IPS-18a (cell line): Measurements from ENCODE around the gene NGEF.

ENCODE experiments used
- H3K27ac ChIP-seq: one replicate; pipeline ENCODE4 v1.5.1; 2013; ENCODE audit warnings: low read length
- H3K27me3 ChIP-seq: one replicate; pipeline ENCODE4 v1.6.1; 2013; ENCODE audit warnings: mild to moderate bottlenecking, low read length; ENCODE audit not compliant: control insufficient read depth, insufficient read depth
- H3K36me3 ChIP-seq: one replicate; pipeline ENCODE4 v1.6.1; 2013; ENCODE audit warnings: low read depth, low read length; ENCODE audit not compliant: control insufficient read depth
- H3K4me1 ChIP-seq: one replicate; pipeline ENCODE4 v1.6.1; 2013; ENCODE audit warnings: low read depth, low read length; ENCODE audit not compliant: control insufficient read depth
- H3K4me3 ChIP-seq: one replicate; pipeline ENCODE4 v1.5.1; 2013; ENCODE audit warnings: low read length
- H3K9ac ChIP-seq: one replicate; pipeline ENCODE4 v1.6.1; 2013; ENCODE audit warnings: mild to moderate bottlenecking, low read length, moderate library complexity
- H3K9me3 ChIP-seq: one replicate; pipeline ENCODE4 v1.6.1; 2013; ENCODE audit warnings: low read depth, low read length; ENCODE audit not compliant: control insufficient read depth

The NGEF gene

DNA sequence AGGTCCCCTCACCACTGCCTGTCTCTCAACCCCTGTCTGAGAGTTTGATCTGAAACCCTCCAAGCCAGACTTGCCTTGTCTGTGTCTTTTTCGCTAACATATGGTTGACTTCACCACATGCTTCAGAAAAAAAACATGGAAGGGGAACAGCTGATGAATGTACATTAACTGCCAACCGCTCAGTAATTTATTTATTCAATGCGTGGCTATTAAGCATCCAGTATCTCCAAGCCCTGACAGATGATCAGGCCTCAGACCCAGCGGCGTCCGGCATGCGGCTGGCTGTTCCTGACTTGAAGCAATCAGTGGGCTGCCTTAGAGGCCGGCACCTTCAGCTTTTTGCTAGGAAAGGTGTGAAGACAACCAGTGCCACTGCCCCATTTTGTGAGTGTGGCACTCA, 62.3 kb downstream of the NGEF start:
- no peaks in the 10 kb centered on the region for H3K36me3 ChIP-seq
- no peaks in the 10 kb centered on the region for H3K9me3 ChIP-seq
- H3K4me1 ChIP-seq, result no peaks in the 10 kb centered on the region
- no peaks in the 10 kb centered on the region for H3K27me3 ChIP-seq
- no peak overlapping the region for H3K4me3 ChIP-seq
- H3K27ac ChIP-seq, result no peak overlapping the region
- H3K9ac ChIP-seq, result no peak overlapping the region

DNA sequence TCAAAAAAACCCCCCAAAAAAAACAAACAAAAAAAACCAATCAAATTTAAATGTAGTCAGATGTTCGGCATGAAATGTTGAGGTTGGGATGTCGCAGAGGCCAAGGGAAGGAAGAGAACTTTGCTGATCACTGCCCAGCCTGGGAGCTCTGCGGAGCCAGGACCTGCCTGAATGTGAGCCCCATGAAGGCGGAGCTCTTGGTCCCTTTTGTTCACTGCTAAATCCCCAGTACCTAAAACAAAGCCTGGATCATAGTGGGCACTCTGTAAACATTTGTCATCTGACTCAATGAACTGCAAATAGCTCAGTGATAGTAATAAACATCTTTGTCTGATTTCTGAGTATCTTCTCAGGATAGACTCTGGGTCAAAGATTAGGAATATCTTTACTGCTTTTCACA, 64.0 kb downstream of the NGEF start:
- Histone ChIP-seq H3K4me1 (no peaks in the 10 kb centered on the region), H3K4me3 (no peak overlapping the region), H3K27ac (no peak overlapping the region), H3K9me3 (no peaks in the 10 kb centered on the region), H3K36me3 (no peaks in the 10 kb centered on the region), H3K9ac (no peak overlapping the region), H3K27me3 (no peaks in the 10 kb centered on the region)

DNA sequence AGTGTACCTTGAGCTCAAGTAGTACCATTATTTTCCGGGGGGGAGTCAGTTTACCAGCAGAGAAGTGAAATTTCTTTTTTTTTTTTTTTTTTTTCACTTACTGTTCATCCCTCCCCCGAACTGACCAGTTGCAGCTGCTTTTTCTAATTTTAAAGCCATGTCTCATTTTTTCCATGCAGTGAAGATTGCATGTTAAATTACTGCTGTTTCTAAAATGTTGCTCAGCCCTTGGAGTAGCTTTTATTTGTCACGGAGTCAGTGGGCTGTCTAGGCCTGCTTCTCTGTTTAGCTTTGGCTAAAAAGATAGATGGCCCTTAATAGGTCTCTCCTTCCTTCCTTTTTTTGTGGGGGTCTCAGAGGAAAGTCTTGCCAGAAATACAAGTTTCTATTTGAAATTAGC, 70.2 kb downstream of the NGEF start:
- no peaks in the 10 kb centered on the region for H3K27me3 ChIP-seq
- no peaks in the 10 kb centered on the region for H3K9me3 ChIP-seq

DNA sequence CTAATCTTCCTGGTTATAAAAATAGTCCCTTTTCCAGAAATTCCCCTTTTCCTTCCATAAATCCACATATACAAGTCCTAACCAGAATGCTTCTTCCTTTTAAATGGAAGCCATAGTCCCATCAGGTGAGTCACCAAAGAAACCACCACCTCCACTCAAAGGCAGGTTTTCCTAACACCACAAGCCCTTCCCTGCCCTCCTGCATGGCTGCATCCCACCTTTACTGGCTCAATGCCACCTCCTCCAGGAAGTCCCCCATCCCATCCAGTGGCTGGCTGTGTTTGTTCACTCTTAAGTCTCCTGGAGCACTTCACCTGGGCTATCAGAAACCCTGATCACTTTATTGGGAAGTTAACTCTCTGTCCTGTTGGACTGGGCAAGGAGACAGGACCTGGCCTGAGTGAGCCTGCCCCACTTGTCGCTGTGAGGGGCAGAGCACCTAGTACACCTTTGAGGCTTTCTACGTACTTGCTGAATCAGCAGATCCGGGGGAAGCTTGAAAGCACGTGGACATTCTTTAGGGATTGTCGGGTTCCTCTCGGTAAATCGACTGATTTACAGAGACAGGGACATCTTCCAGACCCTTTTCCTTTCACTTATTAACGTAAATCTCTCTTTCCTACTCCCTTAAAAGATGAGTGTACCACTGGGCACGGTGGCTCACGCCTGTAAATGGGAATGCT, 71.0 kb downstream of the NGEF start:
- Histone ChIP-seq H3K27me3 (no peaks in the 10 kb centered on the region), H3K36me3 (no peaks in the 10 kb centered on the region), H3K4me3 (no peak overlapping the region), H3K27ac (no peak overlapping the region), H3K4me1 (no peaks in the 10 kb centered on the region), H3K9me3 (no peaks in the 10 kb centered on the region), H3K9ac (no peak overlapping the region)

More for the DNA sequence above, 70.2 kb downstream of the NGEF start:
- Histone ChIP-seq H3K4me1 (no peaks in the 10 kb centered on the region), H3K4me3 (no peak overlapping the region), H3K9ac (no peak overlapping the region), H3K36me3 (no peaks in the 10 kb centered on the region), H3K27ac (no peak overlapping the region)

DNA sequence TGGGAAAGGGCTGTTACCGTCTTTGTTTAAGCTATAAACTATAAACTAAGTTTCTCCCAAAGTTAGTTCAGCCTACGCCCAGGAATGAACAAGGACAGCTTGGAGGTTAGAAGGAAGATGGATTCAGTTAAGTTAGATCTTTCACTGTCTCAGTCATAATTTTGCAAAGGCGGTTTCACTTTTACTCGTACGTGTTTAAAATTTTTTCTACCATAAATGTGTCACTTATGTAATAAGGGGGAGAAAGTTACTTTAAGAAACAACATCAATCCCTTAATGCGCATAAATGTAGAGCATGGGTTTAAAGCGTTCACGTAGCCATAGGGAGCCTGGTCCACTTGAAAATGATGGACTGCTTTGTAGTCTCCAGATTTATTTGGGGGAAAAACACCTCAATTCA, 71.7 kb downstream of the NGEF start:
- Histone ChIP-seq H3K27me3 (no peaks in the 10 kb centered on the region), H3K9ac (no peak overlapping the region), H3K36me3 (no peaks in the 10 kb centered on the region), H3K9me3 (no peaks in the 10 kb centered on the region), H3K4me1 (no peaks in the 10 kb centered on the region), H3K27ac (no peak overlapping the region), H3K4me3 (no peak overlapping the region)

DNA sequence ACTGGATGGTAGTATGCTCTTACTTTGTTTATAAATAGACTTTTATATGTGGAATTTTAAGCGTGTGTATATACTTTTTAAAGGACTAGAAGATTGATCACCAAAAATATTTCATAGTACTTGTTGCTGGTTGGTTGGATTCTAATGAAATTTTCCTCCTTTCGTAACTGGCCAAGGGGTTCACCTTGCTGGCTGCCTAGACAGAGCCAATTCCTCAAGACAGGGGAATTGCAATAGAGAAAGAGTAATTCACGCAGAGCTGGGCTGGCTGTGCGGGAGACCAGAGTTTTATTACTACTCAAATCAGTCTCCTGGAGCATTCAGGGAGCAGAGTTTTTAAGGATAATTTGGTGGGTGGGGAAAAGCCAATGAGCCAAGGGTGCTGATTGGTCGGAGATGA, 72.3 kb downstream of the NGEF start:
- no peak overlapping the region for H3K4me3 ChIP-seq
- no peaks in the 10 kb centered on the region for H3K9me3 ChIP-seq
- no peak overlapping the region for H3K9ac ChIP-seq
- H3K4me1 ChIP-seq, result no peaks in the 10 kb centered on the region
- H3K27ac ChIP-seq, result no peak overlapping the region
- H3K36me3 ChIP-seq, result no peaks in the 10 kb centered on the region
- H3K27me3 ChIP-seq, result no peaks in the 10 kb centered on the region

DNA sequence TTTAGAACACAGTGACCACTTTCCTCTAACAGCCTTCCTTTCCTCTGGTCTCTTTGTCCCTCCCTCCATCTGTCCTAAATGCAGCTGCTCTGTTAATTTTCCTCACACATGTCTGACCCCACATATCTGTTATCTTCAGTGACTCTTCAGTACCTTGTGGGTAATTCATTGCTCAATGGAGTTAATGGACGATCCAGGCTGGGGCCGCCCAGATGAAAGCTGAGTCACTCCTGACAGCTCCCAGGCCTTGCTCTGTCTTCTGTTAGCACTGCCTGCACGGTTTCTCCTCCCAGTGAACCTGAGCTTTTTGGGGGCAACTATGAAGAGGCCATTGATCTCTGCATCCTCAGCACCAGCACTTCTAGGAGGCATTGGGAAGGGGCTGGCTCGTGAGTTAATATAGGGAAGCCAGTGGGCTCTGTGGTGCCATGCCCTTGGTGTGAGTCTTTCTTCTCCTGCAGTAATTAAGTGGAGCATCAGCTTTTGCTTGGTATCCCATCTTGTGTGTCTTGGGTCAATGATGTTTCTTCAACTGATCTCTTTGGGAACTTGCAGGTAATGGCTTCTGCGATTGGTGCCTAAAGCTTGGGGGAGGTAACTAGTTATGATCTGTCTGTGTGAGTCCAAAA, 75.7 kb downstream of the NGEF start:
- H3K9ac ChIP-seq, result no peak overlapping the region
- H3K4me3 ChIP-seq, result no peak overlapping the region
- H3K27me3 ChIP-seq, result no peaks in the 10 kb centered on the region
- H3K27ac ChIP-seq, result no peak overlapping the region
- H3K9me3 ChIP-seq, result no peaks in the 10 kb centered on the region
- H3K4me1 ChIP-seq, result no peaks in the 10 kb centered on the region
- no peaks in the 10 kb centered on the region for H3K36me3 ChIP-seq

DNA sequence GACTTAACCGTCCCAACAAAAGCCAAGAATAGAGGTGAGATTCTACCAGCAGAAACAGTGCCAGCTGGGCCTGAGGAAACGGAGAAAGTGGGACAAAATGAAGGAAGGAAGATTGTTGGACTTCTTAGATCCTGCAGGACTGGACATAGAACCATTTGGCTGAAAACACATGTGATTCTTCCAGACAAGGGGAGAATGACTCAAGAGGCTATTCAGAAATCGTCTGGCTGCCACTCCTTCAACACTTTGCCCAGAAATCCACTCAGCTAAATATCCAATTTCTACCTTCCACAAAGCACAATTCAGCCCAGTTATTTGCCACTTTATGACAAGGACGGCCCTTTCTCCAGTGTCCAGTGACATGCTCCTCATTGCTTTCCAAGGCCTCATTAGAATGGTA, 81.4 kb downstream of the NGEF start:
- peaks cover 4% of the 10 kb centered on the region for H3K4me1 ChIP-seq
- H3K36me3 ChIP-seq, result no peaks in the 10 kb centered on the region
- H3K4me3 ChIP-seq, result no peak overlapping the region
- H3K27me3 ChIP-seq, result peaks cover 44% of the 10 kb centered on the region
- H3K9me3 ChIP-seq, result no peaks in the 10 kb centered on the region
- H3K27ac ChIP-seq, result no peak overlapping the region
- H3K9ac ChIP-seq, result no peak overlapping the region

DNA sequence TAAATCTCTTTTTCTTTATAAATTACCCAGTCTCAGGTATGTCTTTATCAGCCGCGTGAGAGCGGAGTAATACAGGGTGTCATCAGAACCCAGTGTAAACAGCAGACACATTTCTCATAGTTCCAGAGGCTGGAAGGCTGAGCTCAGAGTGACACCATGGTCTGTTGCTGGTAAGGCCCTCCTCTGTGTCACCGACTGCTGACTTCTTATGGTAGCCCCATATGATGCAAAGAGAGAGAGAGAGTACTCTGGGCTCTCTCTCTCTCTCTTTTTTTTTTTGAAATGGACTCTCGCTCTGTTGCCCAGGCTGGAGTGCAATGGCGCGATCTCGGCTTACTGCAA, 83.0 kb downstream of the NGEF start:
- H3K9me3 ChIP-seq, result no peaks in the 10 kb centered on the region
- H3K36me3 ChIP-seq, result no peaks in the 10 kb centered on the region
- H3K9ac ChIP-seq, result no peak overlapping the region
- H3K4me3 ChIP-seq, result no peak overlapping the region
- H3K27me3 ChIP-seq, result peaks cover 60% of the 10 kb centered on the region
- H3K27ac ChIP-seq, result no peak overlapping the region
- peaks cover 16% of the 10 kb centered on the region for H3K4me1 ChIP-seq

DNA sequence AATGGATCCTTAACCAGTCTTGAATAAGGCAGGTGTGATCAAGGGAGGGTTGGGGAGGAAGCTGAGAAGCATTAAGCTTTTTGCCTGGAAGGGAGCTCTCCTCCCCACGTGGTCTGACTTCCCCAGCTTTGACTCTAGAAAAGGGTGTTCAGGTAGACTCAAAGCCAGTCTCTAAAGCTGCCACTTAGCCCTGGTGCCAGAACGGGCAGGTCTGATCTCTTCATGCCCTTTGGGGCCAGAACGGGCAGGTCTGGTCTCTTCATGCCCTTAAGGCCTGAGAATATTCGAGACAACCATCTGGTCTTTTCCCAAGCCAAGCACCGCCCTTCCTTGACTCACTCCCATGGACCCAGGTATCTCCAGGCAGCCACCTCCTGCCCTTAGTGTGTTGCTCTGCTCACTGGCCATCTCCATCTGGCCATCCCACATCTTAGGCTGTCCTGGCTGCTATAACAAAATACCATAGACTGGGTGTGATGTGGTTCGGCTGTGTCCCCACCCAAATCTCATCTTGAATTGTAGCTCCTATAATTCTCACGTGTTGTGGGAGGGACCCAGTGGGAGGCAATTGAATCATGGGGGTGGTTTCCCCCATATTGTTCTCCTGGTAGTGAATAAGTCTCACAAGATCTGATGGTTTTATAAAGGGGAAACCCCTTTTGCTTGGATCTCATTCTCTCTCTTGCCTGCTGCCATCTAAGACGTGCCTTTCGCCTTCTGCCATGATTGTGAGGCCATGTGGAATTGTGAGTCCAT, 83.6 kb downstream of the NGEF start:
- peak overlapping the region; percentile 60 for H3K4me3 ChIP-seq
- no peaks in the 10 kb centered on the region for H3K9me3 ChIP-seq
- H3K9ac ChIP-seq, result no peak overlapping the region
- no peaks in the 10 kb centered on the region for H3K36me3 ChIP-seq
- H3K4me1 ChIP-seq, result peaks cover 16% of the 10 kb centered on the region
- H3K27ac ChIP-seq, result no peak overlapping the region
- H3K27me3 ChIP-seq, result peaks cover 66% of the 10 kb centered on the region

DNA sequence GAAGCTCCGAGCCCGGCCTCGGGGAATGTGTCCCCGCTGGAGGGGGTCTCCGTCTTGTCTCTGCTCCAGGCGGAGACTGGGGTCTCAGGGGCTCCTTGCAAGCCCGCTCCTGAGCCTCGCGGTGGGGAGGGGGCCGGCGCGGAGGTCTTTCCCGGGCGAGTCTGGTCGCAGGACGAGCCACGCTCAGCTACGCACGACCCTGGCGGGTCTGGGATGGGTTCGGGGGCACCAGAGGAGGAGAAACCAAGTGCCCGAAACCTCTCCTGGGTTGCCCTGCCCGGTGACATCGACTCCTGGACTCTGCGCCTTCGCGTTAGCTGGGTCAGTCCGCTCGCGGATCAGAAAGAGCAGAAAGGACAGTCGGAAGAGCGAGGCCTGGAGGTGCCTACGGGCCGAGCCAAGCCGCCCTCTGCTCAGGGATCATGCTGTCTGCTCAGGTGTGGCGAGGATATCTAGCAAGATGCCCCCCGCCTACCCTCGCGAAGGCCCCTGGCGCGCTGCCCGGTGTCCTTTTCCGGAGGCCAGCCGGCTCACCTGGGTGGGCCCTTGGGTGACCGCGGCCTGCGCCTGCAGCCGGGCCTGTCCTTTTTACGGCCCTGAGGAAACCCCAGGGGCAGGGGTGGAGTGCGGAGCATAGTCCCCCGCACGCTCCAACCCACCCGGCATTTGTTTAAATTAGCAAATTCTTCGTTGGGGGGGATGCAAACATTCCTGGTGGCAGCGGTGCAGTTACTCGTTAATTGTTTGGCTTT, 84.3 kb downstream of the NGEF start:
- H3K36me3 ChIP-seq, result no peaks in the 10 kb centered on the region
- peaks cover 16% of the 10 kb centered on the region for H3K4me1 ChIP-seq
- peaks cover 69% of the 10 kb centered on the region for H3K27me3 ChIP-seq
- no peak overlapping the region for H3K9ac ChIP-seq
- no peak overlapping the region for H3K27ac ChIP-seq
- H3K9me3 ChIP-seq, result no peaks in the 10 kb centered on the region
- H3K4me3 ChIP-seq, result peak overlapping the region; percentile 60
